Mucosa of stomach (tissue), 1 donor: ENCODE measurements around the gene FCMR.

ENCODE experiments used
- H3K27me3 ChIP-seq: one replicate; pipeline ENCODE4 v1.7.0; 2013; ENCODE audit warnings: mild to moderate bottlenecking, low read length; ENCODE audit not compliant: control insufficient read depth, insufficient read depth
- H3K36me3 ChIP-seq: one replicate; pipeline ENCODE4 v1.7.0; 2013; ENCODE audit warnings: low read length; ENCODE audit not compliant: control insufficient read depth, insufficient read depth
- H3K4me1 ChIP-seq: one replicate; pipeline ENCODE4 v1.7.0; 2013; ENCODE audit warnings: mild to moderate bottlenecking, low read length; ENCODE audit not compliant: control insufficient read depth, insufficient read depth
- H3K4me3 ChIP-seq: one replicate; pipeline ENCODE4 v1.7.0; 2013; ENCODE audit warnings: low read length
- H3K9ac ChIP-seq: one replicate; pipeline ENCODE4 v1.7.0; 2013; ENCODE audit warnings: mild to moderate bottlenecking, low read length, moderate library complexity
- H3K9me3 ChIP-seq: one replicate; pipeline ENCODE4 v1.7.0; 2013; ENCODE audit warnings: mild to moderate bottlenecking, low read length, moderate library complexity; ENCODE audit not compliant: control insufficient read depth
- donor health status: Pancreatic carcinoma.

The FCMR gene

GRCh38 chr1:206902702-206903101 is 19.0 kb downstream of the FCMR start:
- Histone ChIP-seq H3K4me3 (no peak overlapping the region), H3K27me3 (peaks cover 6% of the 10 kb centered on the region), H3K9me3 (no peaks in the 10 kb centered on the region), H3K4me1 (no peaks in the 10 kb centered on the region), H3K36me3 (no peaks in the 10 kb centered on the region), H3K9ac (no peak overlapping the region)

GRCh38 chr1:206901944-206902343 is 19.8 kb downstream of the FCMR start:
- Histone ChIP-seq H3K9me3 (no peaks in the 10 kb centered on the region), H3K4me3 (no peak overlapping the region), H3K4me1 (no peaks in the 10 kb centered on the region), H3K27me3 (no peaks in the 10 kb centered on the region), H3K9ac (no peak overlapping the region), H3K36me3 (no peaks in the 10 kb centered on the region)

DNA sequence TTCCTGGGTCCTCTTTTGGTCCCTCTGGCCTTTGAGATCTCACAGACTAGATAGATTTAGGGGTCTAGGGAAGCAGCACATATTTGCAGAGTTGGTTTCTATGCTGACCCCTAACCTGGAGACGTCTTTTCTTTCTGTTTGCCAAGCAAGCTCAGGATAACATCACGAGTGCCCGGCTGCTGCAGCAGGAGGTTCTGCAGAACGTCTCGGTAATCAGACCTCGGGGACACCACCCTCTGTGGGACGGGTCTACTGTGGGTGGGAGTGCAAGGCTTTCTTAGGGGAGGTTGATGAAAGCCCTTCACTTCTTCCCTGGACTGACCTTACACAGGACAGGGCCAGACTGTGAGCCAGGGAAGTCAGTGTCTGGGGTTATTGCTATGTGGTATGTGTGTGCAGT is 21.6 kb downstream of the FCMR start:
- Histone ChIP-seq H3K4me3 (no peak overlapping the region), H3K4me1 (peaks cover 7% of the 10 kb centered on the region), H3K9ac (no peak overlapping the region), H3K27me3 (no peaks in the 10 kb centered on the region), H3K9me3 (no peaks in the 10 kb centered on the region), H3K36me3 (no peaks in the 10 kb centered on the region)

GRCh38 chr1:206899717-206900116 is 22.0 kb downstream of the FCMR start:
- H3K36me3 ChIP-seq = no peaks in the 10 kb centered on the region
- no peaks in the 10 kb centered on the region for H3K9me3 ChIP-seq
- no peak overlapping the region for H3K9ac ChIP-seq
- no peak overlapping the region for H3K4me3 ChIP-seq
- no peaks in the 10 kb centered on the region for H3K27me3 ChIP-seq
- H3K4me1 ChIP-seq = peaks cover 7% of the 10 kb centered on the region

DNA sequence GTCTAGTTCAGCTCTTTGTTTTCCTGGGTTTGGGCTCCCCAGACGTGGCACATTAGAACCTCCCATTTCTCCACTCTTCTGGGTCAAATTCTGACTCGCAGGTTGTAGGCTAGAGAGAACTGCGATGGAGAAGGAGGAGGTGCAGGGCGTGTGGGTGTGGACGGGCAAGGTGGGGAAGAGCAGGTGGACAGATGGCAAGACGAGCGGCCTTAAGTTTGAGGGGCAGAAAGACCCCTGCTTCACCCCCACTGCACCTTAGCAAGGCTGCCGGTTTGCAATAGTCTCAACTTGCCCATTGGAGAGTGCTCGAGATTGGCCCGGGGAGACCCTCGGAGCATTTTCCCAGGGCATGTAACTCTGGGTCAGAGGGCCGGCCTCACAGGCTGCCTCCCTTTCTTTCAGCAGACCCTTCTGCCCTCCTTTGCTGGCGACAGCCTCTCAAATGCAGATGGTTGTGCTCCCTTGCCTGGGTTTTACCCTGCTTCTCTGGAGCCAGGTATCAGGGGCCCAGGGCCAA is 22.8 kb downstream of the FCMR start:
- no peaks in the 10 kb centered on the region for H3K9me3 ChIP-seq
- no peak overlapping the region for H3K9ac ChIP-seq
- peaks cover 7% of the 10 kb centered on the region for H3K4me1 ChIP-seq
- H3K36me3 ChIP-seq = no peaks in the 10 kb centered on the region
- no peaks in the 10 kb centered on the region for H3K27me3 ChIP-seq
- no peak overlapping the region for H3K4me3 ChIP-seq

- no peaks in the 10 kb centered on the region for H3K36me3 ChIP-seq
- no peak overlapping the region for H3K4me3 ChIP-seq
- H3K9ac ChIP-seq = no peak overlapping the region
- H3K27me3 ChIP-seq = no peaks in the 10 kb centered on the region
- H3K9me3 ChIP-seq = no peaks in the 10 kb centered on the region
- peaks cover 7% of the 10 kb centered on the region for H3K4me1 ChIP-seq
Measured at GRCh38 chr1:206898089-206898914, 23.4 kb downstream of the FCMR start.

- no peaks in the 10 kb centered on the region for H3K27me3 ChIP-seq
- no peaks in the 10 kb centered on the region for H3K36me3 ChIP-seq
- H3K4me1 ChIP-seq = peaks cover 7% of the 10 kb centered on the region
- H3K9me3 ChIP-seq = no peaks in the 10 kb centered on the region
- H3K4me3 ChIP-seq = no peak within 1 kb of the TSS
- H3K9ac ChIP-seq = no peak within 1 kb of the TSS
Measured at GRCh38 chr1:206897175-206897574, 24.6 kb downstream of the FCMR start, which contains the start of gene IL24. Gene IL24 (plus strand): TSS chr1:206897443. CDS start chr1:206897833, 390 bp downstream.

GRCh38 chr1:206896261-206896660 is 25.5 kb downstream of the FCMR start:
- H3K9ac ChIP-seq = no peak overlapping the region
- no peaks in the 10 kb centered on the region for H3K36me3 ChIP-seq
- no peaks in the 10 kb centered on the region for H3K9me3 ChIP-seq
- H3K4me1 ChIP-seq = peaks cover 7% of the 10 kb centered on the region
- H3K27me3 ChIP-seq = no peaks in the 10 kb centered on the region
- H3K4me3 ChIP-seq = no peak overlapping the region

DNA sequence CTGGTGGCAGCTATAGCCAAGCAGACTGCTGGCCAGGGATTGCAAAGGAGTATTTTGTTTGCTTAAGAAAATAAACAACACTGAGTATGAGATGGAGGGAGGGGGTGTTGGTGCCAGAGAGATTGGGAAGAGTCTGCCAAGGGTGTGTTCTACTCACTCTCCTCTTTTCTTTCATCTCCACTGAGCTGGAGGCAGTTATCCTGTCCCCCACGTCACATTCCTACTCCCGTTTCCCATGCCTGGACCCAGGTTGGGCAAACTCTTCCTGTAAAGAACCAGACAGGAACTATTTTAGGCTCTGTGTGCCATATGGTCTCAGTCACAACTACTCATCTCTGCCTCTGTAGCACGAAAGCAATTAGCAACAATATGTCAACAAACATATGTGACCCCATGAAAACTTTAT is 25.9 kb downstream of the FCMR start:
- Histone ChIP-seq H3K9me3 (no peaks in the 10 kb centered on the region), H3K36me3 (no peaks in the 10 kb centered on the region), H3K4me1 (peaks cover 7% of the 10 kb centered on the region), H3K4me3 (no peak overlapping the region), H3K27me3 (no peaks in the 10 kb centered on the region), H3K9ac (no peak overlapping the region)

- Histone ChIP-seq H3K9me3 (no peaks in the 10 kb centered on the region), H3K9ac (no peak overlapping the region), H3K36me3 (no peaks in the 10 kb centered on the region)
Measured at GRCh38 chr1:206895325-206895724, 26.4 kb downstream of the FCMR start.

GRCh38 chr1:206893380-206893779 is 28.4 kb downstream of the FCMR start:
- Histone ChIP-seq H3K9me3 (no peaks in the 10 kb centered on the region), H3K27me3 (no peaks in the 10 kb centered on the region), H3K9ac (no peak overlapping the region), H3K36me3 (no peaks in the 10 kb centered on the region), H3K4me3 (no peak overlapping the region), H3K4me1 (peaks cover 7% of the 10 kb centered on the region)

More at GRCh38 chr1:206895325-206895724, 26.4 kb downstream of the FCMR start:
- Histone ChIP-seq H3K4me1 (peaks cover 7% of the 10 kb centered on the region), H3K4me3 (no peak overlapping the region), H3K27me3 (no peaks in the 10 kb centered on the region)

DNA sequence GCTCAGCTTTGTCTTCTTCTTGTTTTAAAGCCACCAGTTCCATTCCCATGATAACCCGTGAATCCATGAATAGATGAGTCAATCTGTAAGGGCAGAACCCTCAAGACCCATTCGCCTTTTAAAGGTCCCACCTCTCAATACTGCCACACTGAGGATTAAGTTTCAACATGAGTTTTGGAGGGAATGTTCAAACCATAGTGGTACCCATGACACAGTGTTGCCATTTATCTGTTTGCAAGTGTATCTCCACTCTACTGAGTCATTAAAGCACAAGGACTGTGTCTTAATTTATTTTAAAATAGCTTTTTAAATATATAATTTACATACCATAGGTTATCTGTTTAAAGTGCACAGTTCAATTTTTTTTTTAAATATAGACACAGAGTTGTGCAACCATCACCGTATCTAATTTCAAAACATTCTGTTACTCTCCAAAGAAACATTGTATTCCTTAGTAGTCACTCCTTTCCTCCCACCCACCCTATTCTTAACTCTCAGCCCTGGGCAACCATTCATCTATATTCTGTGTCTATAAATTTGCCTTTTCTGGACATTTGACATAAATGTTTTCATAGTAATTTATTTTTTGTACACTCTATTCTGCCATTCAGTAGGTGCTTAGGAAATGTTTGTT is 29.3 kb downstream of the FCMR start:
- Histone ChIP-seq H3K9ac (no peak overlapping the region), H3K36me3 (no peaks in the 10 kb centered on the region), H3K9me3 (no peaks in the 10 kb centered on the region), H3K27me3 (no peaks in the 10 kb centered on the region), H3K4me3 (no peak overlapping the region), H3K4me1 (peaks cover 7% of the 10 kb centered on the region)
